GM19467 (cell line): ENCODE measurements around the gene PTBP1.

Experiments used
- ATAC-seq: cut with Tn5 transposase; IDR thresholded peaks from one replicate; pipeline ENCODE4 v1.9.1; 2021; ENCODE audit warnings: mild to moderate bottlenecking, moderate library complexity; ENCODE audit not compliant: unreplicated experiment

Gene PTBP1

DNA sequence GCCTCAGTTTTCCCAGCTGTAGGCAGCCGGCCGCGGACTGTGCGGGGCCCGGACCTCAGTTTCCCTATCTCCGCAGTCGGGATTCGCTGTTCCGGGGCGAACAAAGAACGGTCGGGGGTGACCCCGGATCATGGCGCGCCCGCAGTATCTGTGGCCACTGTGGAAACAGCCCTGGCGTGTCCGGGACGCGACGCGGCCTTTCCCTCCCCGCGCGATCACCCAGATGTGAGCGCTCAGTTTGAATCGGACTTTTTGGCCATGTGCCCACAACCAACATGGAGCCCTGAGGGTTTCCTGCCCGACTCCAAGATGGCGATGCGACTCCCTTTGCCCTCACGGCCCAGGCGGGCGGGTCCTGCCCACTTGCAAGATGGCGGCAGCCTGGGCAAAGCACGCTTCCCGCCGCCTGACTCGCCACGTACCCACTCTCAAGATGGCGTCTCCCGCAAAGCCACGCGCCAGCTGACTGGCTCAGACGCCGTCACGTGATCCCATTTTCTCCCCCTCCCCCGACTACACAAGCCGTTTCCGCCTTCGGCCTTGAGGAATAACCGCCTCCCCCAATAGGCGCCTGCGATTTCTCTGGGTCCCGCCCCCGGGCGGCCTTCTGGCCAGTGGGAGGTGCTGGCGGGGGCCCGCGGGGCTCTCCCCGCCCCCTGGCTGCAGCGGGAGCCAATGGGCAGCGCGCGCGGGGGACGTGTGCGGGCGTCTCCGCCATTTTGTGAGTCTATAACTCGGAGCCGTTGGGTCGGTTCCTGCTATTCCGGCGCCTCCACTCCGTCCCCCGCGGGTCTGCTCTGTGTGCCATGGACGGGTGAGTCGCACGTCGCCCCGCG, at the start of gene PTBP1:
PTBP1 (plus strand) TSS at position 761 of the 836 bp plus-strand sequence; CDS start at position 807, 46 bp downstream.
- peak; percentile 72 for ATAC-seq

DNA sequence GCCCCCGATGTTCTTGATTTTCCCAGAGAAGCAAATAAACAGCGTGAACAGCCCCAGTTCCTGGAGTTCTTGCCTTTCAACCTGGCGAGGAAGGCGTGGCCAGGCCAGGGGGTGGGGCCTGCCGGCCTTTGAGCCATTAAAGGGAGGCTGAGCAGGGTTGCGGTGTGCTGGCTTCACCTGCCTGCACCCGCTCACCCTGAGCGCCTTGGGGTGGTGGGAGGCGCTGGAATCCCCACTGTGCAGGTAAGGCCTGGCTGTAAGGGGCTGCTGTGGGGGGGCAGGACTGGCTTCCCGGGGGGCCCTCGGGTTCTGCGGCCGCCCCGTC, 49.0 kb upstream of the PTBP1 start:
- ATAC-seq, result no peak

DNA sequence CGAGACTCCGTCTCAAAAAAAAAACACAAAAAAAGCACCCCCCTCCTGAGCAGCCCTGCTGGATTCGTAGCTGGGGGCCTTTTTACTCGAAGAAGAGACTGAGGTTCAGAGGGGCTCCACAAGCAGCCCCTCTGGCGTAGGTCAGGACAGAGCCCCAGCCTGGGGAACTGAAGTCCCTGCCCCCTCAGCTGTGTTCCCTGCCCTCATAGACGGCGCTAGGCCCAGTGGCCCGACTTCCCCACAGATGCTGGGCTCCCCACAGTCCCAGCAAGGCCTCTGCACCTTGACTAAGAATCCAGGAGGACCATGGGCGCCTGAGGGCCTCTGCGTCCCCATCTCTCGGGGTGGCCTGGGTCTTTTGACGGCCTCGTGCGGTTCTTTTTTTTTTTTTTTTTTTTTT, 47.4 kb upstream of the PTBP1 start:
- ATAC-seq, result no peak

DNA sequence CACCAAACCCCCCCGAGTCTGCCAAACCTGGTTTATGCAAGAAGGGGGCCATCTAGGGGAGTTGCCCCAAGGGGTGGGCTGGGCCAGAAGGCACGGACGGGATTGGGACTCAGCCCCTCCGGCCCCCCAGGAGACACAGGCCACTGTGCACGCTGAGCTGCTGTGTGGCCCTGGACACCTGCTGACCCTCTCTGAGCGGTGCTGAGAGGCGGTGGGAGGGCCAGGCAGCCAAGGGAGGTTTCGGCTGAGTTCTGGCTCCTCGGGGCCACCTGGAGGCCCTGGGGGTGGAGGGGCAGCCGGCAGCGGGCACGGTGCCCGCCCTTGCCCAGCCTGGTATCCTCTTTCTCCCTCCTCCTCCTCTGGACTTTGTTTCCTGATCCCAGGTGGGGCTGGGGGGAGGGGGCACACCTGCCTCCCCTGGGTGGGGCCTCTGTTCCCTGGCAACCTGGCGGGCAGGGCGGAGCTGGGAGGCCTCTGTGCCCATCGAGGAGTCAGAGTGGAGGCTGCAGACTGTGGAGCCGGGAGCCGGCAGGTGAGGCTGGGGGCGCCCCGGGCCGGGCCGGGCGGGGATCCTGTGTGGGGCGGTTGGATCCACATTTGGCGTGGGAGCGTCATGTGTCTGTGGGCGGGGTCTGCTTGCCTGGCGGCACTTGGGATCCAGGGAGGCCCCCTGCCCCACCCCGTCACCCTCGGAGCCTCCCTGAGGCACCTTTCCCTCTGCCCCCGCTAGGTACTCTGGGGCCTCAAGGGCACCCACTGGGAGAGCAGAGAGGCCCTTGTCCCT, 46.4 kb upstream of the PTBP1 start, which contains the start of gene MISP:
MISP (plus strand) TSS at position 473 of the 784 bp plus-strand sequence. CDS start 5,835 bp downstream, outside the sequence.
- ATAC-seq, result no peak

DNA sequence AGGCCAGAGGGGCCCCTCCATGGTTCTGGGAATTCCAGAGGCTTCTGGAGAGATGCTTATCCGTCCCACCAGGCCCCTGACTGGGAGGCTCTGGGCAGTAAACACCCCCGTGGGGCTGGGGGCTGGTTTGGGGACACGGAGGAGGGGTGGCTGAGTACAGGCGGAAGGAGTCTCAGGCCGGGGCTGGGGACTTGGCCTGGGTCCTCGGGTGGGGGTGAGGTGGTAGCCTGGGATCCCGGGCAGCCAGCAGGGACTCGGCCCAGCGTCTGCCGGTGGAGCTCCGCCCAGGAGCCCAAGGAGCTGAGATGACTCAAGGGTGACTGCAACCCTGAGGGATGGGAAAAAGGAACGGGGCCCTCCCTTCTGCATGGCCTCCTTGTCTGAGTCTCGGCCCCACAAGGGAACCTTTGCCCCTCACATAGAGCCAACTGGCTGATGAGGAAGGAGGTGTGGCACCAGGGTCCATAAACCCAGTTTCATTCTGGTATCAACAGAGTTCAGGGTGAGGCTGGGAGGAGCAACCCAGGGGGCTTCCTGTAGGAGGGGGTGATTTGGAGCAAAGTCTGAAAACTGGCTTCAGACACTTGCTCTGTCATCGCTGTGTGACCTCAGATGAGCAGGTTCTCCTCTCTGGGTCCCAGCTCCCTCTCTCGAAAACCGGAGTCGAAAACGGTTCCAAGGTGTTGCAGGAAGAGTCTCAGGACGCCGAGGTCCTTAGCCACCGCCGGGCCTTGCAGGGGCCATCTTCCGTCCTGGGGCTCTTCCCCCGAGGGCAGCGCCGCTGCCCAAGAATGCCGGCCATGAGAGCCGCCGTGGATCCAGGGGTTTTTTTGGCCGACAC, 45.5 kb upstream of the PTBP1 start:
- no peak for ATAC-seq

DNA sequence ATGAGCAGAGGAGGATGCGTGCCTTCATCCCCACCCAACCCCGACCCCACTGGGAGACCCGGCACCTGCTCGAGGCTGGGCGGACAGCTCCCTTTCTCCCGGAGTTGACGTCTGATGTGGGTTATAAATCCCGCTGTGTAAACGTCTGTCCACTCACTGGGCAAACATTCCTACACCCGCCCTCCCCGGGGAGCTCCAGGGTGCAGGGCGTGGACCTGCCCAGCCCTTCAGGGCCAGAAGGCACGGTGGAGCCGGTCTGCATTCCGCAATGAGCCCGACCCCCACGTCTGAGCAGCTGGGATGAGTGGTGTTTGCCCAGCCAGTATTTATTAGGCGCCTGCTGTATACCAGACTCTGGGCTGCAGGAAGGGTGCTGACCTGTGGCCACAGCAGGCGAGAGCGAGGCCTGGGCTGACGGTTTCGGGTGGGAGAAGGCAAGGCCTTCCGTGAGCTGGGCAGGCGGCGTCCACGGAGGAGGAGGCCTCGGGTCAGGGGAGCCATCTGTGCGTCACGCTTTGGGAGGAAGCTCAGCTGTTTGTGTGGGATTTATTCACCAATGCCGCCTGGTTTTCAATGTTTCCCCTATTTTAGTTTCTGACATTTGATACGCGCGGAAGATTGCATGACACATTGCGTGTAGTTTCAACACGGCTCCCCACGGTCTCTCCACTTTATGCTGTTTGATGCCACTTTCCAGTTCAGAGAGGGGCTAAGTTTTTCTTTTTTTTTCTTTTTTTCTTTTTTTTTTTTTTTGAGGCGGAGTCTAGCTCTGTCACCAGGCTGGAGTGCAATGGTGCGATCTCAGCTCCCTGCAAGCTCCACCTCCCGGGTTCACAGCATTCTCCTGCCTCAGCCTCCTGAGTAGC, 44.4 kb upstream of the PTBP1 start:
- no peak for ATAC-seq

DNA sequence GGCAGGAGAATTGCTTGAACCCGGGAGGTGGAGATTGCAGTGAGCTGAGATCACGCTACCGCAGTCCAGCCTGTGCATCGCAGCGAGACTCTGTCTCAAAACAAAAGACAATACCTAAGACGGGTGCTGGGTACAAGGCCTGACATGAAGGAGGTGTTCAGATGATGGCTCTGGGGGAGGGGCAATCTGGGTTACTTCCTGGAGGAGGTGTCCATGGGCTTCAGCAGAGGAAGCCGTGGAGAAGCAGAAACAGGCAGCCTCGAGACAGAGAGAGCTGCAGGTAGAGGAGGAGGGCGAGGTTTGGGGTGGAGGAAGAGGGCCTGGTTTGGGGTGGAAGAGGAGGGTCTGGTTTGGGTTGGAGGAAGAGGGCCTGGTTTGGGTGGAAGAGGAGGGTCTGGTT, 42.7 kb upstream of the PTBP1 start:
- no peak for ATAC-seq

DNA sequence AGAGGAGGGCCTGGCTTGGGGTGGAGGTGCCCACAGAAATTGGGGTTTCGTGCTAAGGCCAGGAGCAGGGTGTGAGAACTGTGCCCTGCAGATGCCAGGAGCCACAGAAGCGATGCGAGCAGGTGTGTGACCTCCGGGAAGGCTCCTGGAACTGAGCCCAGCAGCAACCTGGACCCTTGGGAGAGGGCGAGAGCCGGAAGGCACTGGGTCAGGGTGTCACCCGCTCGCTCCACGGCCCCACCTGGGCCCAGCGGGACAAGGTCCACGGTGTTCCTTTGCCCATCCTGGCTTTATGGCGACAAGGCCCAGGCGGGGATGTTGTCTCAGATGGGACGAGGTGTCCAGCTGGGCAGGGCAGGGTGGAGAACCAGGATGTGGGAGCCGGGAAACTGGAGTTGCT, 42.2 kb upstream of the PTBP1 start:
- no peak for ATAC-seq

DNA sequence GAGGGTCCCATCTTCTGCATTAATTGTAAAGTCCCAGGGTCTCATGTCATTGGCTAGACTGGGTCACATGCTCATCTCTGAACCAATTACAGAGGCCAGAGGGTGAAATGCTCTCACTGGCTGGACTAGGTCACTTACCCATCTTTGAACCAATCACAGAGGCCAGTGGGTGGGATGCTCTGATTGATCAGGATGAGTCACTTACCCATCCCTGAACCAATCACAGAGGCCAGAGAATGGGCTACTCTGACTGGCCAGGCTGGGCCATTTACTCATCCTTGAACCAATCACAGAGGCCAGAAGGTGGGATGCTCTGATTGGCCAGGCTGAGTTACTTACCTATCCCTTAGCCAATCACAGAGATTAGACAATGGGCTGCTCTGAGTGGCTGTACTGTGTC, 41.0 kb upstream of the PTBP1 start:
- no peak for ATAC-seq

DNA sequence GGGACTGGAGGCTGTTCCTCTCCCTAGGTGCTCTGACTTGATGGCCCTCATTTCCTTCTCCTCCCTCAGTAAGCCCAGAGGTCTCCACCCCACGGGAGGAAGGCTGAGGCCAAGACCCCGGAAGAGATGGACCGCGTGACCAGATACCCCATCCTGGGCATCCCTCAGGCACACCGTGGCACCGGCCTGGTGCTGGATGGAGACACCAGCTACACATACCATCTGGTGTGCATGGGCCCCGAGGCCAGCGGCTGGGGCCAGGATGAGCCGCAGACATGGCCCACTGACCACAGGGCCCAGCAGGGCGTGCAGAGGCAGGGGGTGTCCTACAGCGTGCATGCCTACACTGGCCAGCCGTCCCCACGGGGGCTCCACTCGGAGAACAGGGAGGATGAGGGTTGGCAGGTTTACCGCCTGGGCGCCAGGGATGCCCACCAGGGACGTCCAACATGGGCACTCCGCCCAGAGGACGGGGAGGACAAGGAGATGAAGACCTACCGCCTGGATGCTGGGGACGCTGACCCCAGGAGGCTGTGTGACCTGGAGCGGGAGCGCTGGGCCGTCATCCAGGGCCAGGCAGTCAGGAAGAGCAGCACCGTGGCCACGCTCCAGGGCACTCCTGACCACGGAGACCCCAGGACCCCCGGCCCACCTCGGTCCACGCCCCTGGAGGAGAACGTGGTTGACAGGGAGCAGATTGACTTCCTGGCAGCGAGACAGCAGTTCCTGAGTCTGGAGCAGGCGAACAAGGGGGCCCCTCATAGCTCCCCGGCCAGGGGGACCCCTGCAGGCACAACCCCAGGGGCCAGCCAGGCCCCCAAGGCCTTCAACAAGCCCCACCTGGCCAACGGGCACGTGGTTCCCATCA, 40.2 kb upstream of the PTBP1 start:
- no peak for ATAC-seq

DNA sequence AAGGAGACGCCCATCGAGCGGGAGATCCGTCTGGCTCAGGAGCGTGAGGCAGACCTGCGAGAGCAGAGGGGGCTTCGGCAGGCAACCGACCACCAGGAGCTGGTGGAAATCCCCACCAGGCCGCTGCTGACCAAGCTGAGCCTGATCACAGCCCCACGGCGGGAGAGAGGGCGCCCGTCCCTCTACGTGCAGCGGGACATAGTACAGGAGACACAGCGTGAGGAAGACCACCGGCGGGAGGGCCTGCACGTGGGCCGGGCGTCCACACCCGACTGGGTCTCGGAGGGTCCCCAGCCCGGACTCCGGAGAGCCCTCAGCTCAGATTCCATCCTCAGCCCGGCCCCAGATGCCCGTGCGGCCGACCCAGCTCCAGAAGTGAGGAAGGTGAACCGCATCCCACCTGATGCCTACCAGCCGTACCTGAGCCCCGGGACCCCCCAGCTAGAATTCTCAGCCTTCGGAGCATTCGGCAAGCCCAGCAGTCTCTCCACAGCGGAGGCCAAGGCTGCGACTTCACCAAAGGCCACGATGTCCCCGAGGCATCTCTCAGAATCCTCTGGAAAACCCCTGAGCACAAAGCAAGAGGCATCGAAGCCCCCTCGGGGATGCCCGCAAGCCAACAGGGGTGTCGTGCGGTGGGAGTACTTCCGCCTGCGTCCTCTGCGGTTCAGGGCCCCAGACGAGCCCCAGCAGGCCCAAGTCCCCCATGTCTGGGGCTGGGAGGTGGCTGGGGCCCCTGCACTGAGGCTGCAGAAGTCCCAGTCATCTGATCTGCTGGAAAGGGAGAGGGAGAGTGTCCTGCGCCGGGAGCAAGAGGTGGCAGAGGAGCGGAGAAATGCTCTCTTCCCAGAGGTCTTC, 39.2 kb upstream of the PTBP1 start:
- ATAC-seq, result no peak

DNA sequence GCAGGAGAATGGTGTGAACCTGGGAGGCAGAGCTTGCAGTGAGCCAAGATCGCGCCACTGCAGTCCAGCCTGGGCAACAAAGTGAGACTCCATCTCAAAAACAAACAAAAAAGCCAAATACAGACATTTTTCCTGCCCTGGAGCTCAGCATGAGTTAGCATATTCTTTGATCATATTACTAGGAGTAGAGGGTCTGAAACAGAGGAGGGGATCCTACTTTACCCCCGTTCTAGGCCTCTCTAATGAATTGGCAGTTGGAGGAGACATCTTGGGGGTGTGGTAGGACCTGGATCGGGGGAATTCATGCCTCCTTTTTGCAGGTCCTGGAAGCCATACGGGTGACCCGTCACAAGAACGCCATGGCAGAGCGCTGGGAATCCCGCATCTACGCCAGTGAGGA, 34.1 kb upstream of the PTBP1 start:
- no peak for ATAC-seq

DNA sequence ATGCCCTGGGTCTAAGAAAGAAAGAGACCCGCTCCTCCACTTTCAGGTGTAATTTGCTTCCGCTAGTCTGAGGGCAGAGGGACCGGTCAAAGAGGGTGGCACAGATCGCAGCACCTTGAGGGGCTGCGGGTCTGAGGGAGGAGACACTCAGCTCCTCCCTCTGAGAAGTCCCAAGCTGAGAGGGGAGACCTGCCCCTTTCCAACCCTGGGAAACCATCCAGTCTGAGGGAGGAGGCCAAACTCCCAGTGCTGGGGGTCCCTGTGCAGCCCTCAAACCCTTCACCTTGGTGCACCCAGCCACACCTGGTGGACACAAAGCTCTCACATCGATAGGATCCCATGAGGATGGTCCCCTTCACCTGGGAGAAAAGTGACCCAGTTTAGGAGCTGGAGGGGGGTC, 33.4 kb upstream of the PTBP1 start:
- ATAC-seq, result no peak

DNA sequence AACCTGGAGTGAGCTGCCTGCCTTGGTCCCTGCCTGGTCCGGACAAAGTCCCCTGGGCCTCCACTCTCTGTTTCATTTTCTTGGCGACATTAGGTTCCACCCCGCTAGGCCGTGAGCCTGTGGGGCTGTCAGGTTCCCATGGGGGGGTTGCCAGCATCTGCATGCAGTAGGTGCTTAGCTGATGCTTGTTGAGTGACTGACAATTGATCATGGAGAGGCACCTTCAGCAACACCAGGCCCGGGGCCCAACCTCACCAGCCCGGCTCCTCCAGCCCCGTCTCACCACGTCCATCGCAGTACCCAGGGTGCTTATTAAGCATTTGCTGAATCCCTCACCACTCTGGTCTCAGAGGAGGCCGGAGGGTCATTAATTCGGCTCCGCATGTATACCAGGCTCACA, 33.0 kb upstream of the PTBP1 start:
- ATAC-seq, result no peak

DNA sequence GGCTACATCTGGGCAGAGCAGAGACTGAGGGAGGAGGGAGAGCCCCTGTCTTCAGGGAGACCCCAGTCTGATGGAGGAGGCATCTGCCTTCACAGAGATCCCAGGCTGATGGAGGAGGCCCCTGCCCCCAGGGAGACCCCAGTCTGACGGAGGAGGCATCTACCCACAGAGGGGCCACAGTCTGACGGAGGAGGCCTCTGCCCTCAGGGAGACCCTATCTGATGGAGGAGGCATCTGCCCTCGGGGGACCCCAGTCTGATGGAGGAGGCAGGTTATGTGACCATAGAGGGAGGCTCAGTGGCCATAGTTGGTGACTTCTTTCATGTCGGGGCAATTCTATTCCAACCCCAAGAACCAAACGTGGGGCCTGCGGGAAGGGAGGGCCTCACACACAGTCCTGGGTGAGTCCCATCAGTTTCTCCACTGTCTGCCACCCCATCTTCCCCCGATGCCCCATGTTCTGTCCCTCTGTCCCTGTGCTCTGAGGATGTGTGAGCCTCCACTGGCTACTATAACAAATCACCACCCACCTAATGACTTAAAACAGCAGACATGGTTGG, 32.0 kb upstream of the PTBP1 start:
- no peak for ATAC-seq

DNA sequence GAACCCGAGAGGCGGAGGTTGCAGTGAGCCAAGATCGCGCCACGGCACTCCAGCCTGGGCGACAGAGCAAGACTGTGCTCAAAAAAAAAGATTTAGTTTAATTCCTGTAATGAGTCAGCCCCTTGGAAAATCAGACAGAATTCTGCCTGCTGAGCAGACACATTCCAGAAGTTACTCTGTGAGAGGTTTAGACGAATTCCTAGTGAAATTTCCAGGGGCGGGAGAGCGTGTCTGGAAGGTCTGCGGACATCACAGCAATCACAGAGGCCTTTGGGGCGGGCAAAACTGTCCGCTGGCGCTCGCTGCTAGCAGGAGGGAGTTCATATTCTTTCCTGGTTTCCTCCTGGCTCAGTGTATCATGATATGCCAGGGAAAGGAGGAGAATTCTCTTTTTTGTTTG, 28.8 kb upstream of the PTBP1 start:
- no peak for ATAC-seq

DNA sequence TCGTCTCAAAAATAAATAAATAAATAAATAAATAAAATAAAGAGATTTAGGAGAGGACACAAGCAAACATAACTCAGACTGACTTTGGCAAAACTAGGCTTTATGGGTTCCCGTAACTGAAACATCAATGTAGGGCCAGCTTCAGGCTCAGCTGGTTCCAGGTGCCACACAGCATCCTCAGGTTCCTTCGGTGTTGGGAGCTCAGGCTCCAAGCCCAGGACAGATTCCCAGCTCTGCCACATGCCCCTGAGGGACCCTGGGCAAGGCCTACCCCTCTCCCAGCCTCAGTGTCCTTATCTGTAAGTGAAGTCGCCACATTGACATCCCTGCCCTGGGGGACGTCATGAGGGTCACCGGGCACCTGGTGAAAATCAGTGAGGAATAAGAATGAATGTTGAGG, 27.6 kb upstream of the PTBP1 start:
- no peak for ATAC-seq

DNA sequence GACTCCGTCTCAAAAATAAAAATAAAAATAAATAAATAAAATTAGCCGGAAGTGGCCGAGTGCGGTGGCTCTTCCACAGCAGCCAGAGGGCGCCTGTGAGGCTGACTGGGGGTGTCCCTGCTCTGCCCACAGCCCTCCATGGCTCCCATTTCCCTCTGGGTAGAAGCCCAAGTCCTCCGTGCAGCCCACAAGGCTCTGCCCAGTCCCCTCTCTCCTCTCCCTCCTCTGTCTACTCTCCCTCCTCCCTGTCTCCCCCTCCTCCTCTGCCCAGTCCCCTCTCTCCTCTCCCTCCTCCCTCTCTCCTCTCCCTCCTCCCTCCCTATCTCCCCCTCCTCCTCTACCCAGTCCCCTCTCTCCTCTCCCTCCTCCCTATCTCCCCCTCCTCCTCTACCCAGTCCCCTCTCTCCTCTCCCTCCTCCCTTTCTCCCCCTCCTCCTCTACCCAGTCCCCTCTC, 25.9 kb upstream of the PTBP1 start:
- no peak for ATAC-seq
